ENCODE results near the gene NFKBIE. TPM values are rescaled to one million over a fixed set of nuclear protein-coding genes. Genes with fewer than 3 reads are reported as not detected.
A peak's percentile ranks its signal among the peaks of the same experiment; 100 is the strongest.

NFKBIE gene
- total and polyA plus RNA-seq, 9 of the 15 experiments (the other 6 are each of a cell fraction or from before 2014, with no cell fraction given), result 2.1 to 16.4 (median 11.7) TPM

DNA sequence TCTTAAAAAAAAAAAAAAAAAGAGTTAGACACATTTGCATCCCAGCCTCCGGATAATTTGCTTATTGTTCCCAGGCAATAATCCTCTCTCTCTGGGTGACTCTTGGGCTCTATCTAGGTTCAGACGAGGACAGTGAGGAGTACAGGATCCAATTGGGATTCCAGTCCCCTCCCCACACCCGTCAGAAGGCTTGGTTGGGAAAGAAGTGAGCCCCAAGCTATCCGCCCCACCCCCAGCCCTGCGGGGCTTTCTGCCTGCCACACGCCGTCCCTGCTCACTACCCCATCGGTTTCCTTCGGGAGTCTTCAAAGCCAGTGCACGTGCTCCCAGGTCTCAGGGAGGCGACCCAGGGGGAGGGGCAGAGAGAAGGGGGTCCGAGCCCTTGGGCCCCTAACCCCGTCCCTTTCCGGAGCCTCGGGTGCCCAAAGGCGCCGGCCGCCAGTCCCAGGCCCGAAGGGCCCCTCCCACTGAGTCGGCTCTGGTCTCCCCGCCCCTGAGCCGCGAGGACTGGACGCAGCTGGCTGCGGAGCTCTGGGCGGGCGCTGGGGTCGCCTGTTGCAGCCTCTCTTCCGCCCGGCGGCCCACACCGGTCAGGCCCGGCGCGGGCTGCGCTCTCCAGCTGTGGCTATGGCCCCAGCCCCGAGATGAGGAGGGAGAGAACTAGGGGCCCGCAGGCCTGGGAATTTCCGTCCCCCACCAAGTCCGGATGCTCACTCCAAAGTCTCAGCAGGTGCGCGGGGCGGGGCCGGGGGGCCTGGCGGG is 46.1 kb downstream of the NFKBIE start (continued):
- TF ChIP-seq, protein P1, sequence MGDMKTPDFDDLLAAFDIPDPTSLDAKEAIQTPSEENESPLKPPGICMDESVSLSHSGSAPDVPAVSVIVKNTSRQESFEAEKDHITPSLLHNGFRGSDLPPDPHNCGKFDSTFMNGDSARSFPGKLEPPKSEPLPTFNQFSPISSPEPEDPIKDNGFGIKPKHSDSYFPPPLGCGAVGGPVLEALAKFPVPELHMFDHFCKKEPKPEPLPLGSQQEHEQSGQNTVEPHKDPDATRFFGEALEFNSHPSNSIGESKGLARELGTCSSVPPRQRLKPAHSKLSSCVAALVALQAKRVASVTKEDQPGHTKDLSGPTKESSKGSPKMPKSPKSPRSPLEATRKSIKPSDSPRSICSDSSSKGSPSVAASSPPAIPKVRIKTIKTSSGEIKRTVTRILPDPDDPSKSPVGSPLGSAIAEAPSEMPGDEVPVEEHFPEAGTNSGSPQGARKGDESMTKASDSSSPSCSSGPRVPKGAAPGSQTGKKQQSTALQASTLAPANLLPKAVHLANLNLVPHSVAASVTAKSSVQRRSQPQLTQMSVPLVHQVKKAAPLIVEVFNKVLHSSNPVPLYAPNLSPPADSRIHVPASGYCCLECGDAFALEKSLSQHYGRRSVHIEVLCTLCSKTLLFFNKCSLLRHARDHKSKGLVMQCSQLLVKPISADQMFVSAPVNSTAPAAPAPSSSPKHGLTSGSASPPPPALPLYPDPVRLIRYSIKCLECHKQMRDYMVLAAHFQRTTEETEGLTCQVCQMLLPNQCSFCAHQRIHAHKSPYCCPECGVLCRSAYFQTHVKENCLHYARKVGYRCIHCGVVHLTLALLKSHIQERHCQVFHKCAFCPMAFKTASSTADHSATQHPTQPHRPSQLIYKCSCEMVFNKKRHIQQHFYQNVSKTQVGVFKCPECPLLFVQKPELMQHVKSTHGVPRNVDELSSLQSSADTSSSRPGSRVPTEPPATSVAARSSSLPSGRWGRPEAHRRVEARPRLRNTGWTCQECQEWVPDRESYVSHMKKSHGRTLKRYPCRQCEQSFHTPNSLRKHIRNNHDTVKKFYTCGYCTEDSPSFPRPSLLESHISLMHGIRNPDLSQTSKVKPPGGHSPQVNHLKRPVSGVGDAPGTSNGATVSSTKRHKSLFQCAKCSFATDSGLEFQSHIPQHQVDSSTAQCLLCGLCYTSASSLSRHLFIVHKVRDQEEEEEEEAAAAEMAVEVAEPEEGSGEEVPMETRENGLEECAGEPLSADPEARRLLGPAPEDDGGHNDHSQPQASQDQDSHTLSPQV (IDR thresholded peaks at IDR 0.05), result peak; percentile 88
- TF ChIP-seq CBFB (CRISPR knock-in tag; IDR thresholded peaks at IDR 0.05), result no peak
- TF ChIP-seq, protein P2, sequence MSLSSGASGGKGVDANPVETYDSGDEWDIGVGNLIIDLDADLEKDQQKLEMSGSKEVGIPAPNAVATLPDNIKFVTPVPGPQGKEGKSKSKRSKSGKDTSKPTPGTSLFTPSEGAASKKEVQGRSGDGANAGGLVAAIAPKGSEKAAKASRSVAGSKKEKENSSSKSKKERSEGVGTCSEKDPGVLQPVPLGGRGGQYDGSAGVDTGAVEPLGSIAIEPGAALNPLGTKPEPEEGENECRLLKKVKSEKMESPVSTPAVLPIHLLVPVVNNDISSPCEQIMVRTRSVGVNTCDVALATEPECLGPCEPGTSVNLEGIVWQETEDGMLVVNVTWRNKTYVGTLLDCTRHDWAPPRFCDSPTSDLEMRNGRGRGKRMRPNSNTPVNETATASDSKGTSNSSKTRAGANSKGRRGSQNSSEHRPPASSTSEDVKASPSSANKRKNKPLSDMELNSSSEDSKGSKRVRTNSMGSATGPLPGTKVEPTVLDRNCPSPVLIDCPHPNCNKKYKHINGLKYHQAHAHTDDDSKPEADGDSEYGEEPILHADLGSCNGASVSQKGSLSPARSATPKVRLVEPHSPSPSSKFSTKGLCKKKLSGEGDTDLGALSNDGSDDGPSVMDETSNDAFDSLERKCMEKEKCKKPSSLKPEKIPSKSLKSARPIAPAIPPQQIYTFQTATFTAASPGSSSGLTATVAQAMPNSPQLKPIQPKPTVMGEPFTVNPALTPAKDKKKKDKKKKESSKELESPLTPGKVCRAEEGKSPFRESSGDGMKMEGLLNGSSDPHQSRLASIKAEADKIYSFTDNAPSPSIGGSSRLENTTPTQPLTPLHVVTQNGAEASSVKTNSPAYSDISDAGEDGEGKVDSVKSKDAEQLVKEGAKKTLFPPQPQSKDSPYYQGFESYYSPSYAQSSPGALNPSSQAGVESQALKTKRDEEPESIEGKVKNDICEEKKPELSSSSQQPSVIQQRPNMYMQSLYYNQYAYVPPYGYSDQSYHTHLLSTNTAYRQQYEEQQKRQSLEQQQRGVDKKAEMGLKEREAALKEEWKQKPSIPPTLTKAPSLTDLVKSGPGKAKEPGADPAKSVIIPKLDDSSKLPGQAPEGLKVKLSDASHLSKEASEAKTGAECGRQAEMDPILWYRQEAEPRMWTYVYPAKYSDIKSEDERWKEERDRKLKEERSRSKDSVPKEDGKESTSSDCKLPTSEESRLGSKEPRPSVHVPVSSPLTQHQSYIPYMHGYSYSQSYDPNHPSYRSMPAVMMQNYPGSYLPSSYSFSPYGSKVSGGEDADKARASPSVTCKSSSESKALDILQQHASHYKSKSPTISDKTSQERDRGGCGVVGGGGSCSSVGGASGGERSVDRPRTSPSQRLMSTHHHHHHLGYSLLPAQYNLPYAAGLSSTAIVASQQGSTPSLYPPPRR (CRISPR knock-in tag; IDR thresholded peaks at IDR 0.05; ENCODE audit: borderline replicate concordance), result 0 out of 2 replicates have a peak, but pooled peaks have one; percentile 62
- TF ChIP-seq MEF2A (IDR thresholded peaks at IDR 0.05; ENCODE audit: control insufficient read depth, low read depth, low read length), result no peak
- TF ChIP-seq, protein P3, sequence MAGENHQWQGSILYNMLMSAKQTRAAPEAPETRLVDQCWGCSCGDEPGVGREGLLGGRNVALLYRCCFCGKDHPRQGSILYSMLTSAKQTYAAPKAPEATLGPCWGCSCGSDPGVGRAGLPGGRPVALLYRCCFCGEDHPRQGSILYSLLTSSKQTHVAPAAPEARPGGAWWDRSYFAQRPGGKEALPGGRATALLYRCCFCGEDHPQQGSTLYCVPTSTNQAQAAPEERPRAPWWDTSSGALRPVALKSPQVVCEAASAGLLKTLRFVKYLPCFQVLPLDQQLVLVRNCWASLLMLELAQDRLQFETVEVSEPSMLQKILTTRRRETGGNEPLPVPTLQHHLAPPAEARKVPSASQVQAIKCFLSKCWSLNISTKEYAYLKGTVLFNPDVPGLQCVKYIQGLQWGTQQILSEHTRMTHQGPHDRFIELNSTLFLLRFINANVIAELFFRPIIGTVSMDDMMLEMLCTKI (IDR thresholded peaks at IDR 0.05; ENCODE audit: partially characterized antibody), result no peak
- no peak for TF ChIP-seq SMAD3 (CRISPR knock-in tag; conservative IDR thresholded peaks at IDR 0.05)
- 0 out of 2 replicates have a peak, but pooled peaks have one; percentile 27 for TF ChIP-seq ELF2 (CRISPR knock-in tag; IDR thresholded peaks at IDR 0.05)
- peak; percentile 74 for TF ChIP-seq RBBP5 (IDR thresholded peaks at IDR 0.05; ENCODE audit: borderline replicate concordance, insufficient read depth, low read length, poor library complexity, severe bottlenecking)
- TF ChIP-seq, protein P4, sequence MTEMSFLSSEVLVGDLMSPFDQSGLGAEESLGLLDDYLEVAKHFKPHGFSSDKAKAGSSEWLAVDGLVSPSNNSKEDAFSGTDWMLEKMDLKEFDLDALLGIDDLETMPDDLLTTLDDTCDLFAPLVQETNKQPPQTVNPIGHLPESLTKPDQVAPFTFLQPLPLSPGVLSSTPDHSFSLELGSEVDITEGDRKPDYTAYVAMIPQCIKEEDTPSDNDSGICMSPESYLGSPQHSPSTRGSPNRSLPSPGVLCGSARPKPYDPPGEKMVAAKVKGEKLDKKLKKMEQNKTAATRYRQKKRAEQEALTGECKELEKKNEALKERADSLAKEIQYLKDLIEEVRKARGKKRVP (CRISPR knock-in tag; IDR thresholded peaks at IDR 0.05), result 0 out of 2 replicates have a peak, but pooled peaks have one; percentile 6
- 0 out of 2 replicates have a peak, but pooled peaks have one; percentile 44 for TF ChIP-seq NFRKB (IDR thresholded peaks at IDR 0.05; ENCODE audit: low read depth)
- TF ChIP-seq, protein P5, sequence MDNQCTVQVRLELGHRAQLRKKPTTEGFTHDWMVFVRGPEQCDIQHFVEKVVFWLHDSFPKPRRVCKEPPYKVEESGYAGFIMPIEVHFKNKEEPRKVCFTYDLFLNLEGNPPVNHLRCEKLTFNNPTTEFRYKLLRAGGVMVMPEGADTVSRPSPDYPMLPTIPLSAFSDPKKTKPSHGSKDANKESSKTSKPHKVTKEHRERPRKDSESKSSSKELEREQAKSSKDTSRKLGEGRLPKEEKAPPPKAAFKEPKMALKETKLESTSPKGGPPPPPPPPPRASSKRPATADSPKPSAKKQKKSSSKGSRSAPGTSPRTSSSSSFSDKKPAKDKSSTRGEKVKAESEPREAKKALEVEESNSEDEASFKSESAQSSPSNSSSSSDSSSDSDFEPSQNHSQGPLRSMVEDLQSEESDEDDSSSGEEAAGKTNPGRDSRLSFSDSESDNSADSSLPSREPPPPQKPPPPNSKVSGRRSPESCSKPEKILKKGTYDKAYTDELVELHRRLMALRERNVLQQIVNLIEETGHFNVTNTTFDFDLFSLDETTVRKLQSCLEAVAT (IDR thresholded peaks at IDR 0.05), result 0 out of 4 replicates have a peak, but pooled peaks of 1 of the 2 experiments have one; percentile 8
- TF ChIP-seq ZFP30 (CRISPR knock-in tag; IDR thresholded peaks at IDR 0.05; ENCODE audit: borderline replicate concordance), result no peak
- TF ChIP-seq LCOR (CRISPR knock-in tag; IDR thresholded peaks at IDR 0.05), result peak; percentile 75
